GM21619 (cell line): Measurements from ENCODE around the gene DNMT3A.

Source experiments
- ATAC-seq: cut with Tn5 transposase; IDR thresholded peaks from one replicate; pipeline ENCODE4 v1.9.1; 2021; ENCODE audit not compliant: unreplicated experiment

Gene DNMT3A

DNA sequence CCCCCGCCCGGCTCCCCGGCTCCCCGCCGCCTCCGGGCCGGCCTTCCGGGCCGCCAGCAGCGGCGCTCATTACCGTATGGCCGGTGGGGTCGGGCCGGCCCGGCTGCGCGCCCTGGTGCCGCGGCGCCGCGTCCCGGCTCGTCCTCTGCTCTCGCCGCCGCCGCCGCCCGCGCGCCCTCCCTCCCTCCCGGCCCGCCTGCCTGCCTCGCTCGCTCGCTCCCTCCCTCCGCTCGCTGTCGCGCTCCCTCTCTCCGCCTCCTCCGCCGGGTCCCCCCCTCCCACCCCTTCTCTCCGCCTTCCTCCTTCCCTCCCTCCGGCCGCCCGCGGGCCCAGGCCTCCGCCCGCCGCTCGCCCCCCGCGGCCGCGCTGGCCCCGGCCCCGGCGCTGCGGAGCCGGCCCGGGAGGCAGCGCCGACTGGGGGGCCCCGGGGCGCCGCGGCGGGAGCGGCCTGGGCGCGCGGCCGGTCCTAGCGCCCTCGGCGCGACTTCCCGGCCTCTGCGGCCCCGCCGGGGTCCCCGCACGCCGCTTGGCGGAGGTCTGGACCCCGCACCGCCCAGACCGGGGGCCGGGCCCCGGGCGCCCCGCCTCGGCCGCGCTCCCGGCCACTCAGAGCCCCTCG, at the start of gene DNMT3A:
TSS of gene DNMT3A (minus strand) at position 173 of the 619 bp plus-strand sequence. CDS start 27,941 bp downstream, outside the sequence.
- peak; percentile 28 for ATAC-seq

DNA sequence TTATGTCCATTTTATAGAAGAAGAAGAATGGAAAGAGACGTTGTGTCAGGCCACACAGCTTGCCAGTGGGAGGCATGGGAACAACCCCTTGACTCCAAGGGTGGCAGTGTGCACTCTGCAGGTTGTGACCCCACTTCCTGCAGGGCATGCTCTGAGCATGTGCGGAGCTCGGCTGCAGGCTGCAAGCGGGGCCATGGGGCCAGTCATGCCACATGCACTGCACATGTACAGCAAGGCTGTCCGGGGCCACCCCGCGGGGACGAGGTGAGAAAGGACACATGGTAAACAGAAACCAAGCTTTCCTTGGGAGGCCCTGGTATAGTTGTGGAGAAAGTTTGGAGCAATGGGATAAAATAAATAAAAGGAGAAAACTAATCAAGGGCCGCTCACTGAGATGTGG, 47.4 kb upstream of the DNMT3A start:
- no peak for ATAC-seq

DNA sequence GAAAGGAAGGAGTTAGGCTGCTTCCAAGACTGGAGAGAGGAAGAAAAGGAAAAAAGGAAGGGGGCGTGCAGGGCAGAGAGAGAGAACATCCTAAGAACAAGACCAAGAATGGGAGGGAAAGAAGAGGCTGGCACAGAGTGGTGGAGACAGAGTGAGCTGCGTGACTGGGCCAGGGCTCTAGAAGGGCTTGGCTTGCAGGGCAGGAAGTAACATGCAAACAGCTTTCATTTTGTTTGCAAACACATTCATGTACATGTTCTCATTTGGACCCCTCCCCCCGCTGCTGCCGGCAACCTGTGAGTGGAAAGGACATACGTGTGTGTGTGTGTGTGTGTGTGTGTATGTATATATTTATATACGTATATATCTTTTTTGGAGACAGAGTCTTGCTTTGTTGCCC, 46.8 kb upstream of the DNMT3A start:
- ATAC-seq, result no peak

DNA sequence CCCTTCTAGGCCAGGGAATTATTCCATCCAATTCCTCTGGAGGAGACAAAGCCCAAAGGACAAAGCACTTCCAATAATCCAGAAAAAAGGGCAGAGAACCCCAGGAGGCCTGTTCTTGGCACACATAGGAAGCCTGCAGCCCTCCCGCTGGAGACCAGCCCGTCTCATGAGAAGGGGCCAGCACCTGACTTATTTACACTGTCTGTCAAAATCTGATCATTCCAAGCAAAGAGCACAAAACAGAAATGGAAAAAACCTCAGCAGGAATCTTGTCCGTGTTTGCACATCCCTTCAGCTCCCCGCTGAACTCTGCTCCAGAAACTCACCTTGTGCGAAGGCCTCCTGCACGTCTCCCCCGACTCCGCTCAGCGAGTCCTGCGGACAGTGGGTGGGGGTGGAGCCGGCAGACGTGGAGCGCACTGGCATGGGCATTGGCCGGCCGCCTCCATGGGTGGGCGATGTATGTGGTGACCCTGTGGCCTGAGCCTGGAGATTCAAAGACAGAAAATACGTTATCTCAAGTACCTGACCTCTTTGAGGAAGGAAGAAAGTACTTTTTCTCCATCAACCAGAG, 46.2 kb upstream of the DNMT3A start:
- ATAC-seq, result no peak

DNA sequence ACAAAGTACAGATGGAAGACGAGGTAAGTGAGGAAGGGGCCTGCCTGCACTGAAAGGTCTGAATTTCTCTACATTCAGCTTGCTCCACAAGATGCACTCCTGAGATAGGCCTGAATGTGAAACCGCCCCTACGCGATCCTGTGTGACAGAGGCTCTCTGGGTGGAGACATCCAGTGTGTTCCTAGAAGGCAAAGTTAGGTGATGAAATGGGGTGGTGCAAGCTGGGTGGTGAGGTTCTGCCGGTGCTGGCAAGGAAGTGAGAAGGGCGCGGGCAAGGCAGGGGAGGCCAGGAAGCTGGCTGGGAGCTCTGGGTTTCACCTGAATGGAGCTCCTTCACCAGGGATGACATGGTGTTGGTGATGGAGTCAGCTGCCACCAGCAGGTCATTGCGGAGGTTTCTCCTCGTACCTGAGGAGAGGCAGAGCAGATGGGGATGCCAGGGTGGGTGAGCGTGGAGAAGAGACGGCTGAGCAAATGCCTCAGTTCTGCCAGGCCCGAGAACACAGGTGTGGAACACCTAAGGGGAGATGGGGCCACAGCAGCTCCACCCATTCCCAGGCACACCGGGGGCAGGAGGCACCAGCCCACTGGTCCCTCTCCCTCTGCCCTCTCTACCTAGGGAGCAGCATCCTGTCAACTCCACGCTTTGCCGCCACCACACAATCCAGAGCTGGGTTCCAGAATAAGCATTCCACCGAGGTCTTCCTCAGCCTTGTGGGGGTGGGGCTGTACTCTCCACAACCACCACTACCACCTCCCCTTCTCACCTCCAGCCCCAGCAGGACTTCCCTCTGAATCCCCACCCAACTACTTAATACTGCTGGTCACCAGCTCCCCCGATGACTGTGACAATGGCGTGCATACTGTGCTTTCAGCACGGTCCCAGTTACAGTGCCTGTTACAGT, 45.5 kb upstream of the DNMT3A start:
- ATAC-seq, result no peak

DNA sequence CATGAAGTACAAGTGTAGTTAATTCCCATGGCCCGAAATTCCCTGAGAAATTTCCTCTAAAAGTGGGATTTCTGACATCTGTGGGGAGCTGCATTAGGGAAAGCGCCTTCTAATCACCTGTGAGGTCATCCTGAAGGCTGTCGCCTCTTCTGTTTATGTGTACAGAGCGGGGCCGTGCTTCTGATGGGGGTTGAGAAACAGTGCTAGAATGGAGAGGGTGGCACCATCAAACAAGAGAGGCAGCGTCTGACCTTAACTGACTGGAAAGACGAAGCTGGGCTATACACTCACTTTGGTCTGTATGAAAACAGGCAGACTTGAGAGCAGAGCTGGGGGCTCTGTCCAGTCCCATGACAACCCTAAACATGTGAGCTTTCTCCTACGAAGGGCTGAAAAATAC, 44.2 kb upstream of the DNMT3A start:
- no peak for ATAC-seq

DNA sequence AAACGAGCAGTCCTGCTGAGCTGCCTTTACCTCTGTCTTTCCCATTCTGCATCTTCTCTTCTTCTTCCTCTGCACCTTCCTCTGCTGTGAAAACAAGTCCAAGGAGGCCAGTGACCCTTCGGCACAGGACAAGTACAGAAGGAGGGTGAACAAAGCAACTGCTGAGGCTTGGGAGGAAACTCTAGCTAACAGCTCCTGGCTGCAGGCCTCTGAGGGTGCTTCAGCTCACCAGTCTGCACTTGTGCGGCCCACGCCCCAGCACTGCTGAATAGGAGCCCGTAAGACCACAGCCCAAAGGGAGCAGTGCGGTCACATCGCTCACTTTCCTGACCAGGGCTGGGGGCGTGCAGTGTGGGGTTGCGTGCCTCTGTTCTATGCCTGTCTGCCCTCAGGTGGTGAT, 42.1 kb upstream of the DNMT3A start:
- ATAC-seq, result no peak

DNA sequence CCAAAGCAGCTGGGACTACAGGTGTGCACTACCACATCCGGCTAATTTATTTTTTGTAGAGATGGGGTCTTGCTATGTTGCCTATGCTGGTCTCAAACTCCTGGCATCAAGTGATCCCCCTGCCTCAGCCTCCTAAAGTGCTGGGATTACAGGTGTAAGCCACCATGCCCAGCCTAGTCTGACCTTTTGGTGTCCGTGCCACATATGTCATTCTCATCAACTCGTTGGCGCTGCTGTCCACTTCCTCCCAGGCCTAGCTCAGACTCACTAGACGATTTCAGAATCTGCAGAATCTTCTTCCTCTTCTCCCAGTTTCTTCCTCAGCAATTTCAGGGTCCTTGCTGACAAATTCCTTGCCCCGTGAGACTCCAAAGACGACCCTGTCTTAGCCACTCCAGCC, 39.8 kb upstream of the DNMT3A start:
- ATAC-seq, result no peak

DNA sequence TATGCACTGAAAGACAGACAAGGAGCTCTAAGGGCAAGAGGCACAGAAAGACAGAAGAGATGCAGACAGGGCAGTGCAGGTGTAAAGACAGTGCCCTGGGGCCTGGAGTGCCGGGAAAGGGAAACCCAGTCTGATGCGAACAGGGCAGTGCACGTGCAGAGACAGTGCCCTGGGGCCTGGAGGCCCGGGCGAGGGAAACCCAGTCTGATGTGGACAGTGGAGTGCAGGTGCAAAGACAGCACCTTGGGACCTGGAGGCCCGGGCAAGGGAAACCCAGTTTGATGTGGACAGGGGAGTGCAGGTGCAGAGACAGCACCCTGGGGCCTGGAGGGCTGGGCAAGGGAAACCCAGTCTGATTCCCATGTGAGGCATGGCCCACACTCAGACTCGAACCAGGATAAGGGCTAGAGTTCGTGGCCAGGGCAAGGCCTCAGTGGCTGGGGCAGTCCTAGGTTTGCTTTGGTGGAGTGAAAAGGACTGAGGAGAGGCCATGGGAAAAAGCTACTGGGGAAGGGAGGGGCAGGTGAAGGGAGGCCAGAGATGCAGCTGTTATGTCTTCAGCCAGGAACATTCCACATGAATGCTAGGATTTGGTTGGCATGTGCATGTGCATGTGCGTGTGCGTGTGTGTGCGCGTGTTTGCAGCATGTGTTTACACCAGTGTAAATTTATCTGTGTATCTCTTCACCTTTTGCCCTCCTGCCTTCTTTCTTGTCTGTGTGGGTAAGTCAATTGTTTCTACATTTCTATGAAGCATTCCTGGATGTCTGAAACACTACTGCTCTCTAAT, 39.1 kb upstream of the DNMT3A start:
- no peak for ATAC-seq

DNA sequence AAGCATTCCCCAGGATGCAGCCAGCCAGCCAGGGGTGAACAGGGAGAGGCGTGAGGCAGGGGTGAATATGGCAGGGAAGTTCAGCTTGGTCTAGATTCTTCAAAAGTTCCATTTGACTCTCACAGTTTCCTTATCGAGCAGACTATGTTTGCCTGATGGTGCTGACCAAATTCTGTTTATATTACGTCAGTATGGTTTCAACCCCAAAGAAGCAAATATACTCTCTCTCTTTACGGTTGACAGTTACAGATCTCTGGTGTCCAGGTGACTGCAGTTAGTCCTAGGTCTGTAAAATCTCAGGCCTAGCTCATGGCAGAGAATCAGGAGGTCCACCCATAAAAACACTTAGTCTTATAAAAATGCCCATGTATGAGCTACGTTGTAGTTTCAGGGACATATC, 38.3 kb upstream of the DNMT3A start:
- ATAC-seq, result no peak

DNA sequence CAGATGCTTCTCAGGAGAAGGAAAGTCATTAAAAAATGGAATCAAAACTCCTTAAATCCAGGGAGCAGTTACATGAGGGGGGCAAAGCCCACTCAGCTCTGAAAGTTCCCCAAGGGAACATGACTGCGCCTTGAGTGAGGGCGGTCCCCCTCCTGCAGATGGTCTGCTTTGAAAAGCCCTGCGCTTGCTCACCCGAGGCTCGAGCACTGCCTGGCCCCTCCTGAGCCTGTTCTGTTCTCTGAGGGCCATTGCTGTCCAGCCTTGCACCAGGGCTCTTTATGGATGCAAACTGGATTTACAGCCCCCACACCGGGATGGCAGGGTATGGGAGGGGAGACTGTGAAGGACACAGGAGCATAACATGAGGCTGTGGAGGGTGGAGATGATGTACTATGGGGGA, 37.8 kb upstream of the DNMT3A start:
- ATAC-seq, result no peak

DNA sequence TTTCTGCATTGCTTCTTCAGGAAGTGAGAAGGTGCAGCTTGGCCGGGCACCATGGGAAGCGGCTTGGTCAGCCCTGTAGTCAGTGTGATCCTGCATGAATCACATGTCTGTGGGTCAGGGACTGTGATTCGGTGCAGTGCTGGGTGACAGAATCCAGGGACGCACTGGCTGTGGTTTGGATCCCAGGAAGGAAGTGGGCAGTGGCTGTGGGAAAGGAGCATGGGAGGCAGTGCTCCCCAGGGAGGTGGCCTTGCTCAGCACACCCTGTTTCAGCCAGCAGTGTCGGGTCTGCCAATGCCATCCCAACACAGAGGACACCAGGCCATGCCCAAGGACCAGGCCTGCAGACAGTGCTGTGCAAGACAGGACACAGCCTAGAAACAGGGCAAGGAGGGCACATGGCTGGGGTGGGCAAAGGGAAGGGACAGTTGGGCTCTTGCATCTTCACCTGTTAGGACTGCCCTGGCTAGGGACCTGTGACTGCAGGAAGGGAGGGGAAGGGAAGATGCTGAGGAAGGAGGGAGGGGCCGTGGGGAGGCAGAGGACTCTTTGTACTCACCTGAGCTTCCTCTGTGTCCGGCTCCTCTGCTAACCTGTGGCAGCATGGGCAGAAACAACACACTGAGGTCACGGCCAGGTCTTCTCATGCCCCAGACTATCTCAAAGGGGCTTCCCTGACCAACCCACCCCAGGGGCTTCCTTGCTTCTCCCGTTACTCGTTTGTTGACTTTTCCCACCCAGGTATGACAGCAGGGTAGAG, 37.2 kb upstream of the DNMT3A start:
- no peak for ATAC-seq

DNA sequence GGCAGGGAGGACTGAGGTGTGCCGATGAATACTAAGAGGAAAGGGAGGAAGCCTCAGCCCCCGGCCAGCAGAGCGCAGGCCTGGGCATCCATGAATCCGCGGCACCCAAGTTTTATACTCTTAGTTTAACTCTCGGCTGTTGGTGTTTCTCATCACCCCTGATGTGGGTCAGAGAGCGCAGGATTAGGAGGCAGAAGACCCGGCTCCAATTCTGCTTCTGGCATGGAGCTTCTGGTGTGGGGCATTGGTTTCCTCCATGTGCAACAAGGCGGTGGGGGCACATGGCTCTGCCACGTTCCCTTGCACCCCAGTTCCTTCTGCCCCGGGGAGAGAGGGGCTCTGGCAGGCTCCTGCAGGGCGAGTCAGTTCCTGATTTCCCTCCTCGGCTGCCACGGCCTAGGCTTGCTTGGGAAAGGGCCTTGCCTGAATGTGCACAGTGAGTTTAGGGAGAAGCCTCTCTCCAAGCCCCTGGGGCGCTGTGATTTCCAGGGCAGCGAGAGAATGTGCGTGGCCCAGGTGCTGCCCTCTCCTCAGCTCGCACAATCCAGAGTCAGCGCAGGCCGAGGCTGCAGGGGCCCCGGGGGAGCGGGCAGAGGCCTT, 36.2 kb upstream of the DNMT3A start:
- no peak for ATAC-seq

DNA sequence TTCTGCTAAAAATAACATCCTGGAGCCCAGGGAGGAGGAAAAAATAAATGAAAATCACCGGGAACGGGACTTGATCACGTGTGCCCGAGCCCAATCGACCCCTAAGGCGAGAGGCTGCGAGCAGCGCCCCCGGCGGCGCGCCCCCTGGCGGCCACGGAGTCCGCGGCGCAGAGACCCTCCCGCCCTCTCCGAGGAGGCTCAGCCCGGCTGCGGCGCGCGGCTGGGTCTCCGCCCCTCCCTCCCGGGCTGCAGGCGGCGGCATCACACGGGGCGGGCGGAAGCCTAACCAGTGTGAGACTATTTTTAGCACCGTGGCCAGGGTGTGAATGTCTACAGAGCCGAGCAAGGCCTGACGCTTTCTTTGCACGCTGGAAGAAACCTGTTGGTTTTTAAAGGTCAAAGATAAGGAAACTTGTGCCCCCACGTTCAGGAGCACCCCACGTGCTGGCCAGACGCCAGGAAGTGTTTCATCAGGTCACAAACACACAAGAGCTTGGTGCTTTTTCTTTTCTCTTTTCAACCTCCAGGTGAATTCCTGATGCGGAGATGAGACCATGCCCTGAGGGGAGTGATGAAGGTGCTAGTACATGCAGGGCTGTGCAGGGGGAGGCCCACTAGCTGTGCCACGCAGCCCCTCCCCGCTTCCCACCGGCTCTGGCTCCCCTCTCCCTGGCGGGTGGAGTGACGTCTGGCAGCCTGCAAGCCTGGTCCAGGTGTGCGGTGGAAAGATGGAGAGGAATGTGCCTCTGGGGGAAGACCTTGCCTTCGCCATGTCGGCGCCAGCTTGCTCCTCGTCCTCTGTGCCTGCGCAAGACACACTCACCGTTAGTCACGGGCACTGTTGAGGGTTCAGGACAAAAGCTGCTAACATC, 35.3 kb upstream of the DNMT3A start:
- peak; percentile 95 for ATAC-seq

DNA sequence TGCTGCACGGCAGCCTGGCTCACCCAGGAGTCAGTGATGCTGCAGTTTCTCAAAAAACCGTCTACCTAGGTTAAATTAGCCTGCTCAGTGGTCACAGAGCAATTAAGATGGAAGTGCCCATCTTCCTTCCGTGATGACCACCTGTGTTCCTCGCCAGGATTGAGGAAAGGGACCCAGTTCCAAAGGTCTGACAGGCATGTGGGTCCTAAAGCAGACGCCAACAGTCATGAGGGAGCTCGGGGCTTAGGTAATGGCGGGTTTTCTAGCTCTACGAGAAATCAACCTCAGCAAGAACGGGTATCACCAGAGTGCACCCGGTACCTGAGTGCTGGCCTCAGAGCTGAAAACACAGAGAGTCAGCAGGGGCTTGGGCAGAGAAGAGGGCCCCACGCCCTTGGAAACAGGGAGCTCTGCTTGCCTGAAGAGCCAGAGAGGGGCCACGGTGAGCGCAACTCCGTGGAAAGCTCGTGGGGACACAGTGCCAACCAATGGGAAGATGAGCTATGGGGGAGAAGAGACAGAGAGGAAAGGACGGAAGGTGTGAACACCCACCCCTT, 34.3 kb upstream of the DNMT3A start:
- no peak for ATAC-seq

DNA sequence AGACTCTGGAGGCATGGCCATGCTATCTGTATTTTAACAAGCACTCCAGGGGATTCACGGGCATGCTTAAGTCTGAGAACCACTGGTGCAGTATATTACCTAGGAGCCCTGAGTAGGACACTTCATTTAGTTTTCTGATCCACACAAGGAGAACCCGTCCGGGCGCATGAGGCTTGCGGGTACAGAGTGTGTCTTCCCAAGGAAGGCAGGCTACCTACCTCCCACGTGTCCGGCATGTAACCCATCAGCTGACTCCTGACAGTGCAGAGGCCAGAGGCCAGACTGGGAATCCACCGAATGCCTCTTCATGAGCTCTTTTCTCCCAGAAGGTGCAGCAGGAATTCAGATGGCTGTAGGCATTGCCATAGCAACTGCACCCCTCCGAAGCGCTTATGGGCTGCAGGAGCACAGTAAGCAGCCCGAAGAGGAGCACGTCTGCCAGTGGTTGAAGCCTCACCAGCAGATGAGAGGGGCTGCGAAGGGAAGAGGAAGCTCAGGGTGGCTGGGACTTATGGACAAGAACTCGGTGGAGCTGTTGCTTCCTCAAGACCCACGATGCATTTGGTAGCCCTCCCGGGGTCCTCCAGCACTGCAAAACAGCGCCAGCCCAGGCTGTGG, 33.8 kb upstream of the DNMT3A start:
- ATAC-seq, result no peak

DNA sequence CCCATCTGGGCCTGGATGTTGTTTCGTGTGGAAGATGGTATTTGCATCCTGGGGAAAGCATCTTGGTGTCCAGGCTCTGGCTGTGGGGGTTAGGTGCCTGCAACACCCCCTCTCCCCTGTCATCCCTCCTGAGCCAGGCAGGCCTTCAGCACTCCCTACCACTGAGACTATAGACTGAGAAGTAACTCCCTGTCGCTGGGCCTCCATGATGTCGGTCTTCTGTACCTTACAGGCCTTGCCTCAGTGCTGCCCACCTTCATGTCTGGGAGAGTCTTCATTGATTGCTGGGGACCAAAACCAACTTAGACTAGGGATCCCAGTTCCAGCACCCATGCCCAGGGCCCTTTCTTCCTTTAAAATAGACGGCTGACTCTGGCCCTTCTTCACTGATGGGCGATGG, 33.1 kb upstream of the DNMT3A start:
- ATAC-seq, result no peak

DNA sequence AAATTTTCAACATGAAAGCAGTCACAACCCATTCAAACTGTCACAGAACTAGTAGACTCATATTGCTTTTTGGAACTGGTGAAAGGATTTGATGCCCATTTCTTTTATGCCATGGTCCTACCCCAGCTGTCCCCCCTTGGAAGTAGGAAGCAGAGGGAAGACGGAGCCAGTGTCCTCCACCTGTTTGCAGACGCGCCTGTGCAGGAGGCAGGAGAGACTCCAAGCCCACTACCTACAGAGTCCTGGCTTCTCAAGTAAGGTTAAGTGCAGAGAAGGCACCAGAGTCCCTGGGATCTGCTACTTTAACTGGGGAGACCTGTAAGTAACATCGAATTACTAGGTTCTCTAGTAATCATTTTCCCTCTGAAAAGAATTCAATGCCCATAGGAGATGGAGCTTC, 32.7 kb upstream of the DNMT3A start:
- no peak for ATAC-seq
